Epithelial cell of proximal tubule (primary cell): Measurements from ENCODE around the gene VPS16. TPM values are rescaled to one million over a fixed set of nuclear protein-coding genes. Genes with fewer than 3 reads are reported as not detected.

Experiments used
- DNase-seq: peaks from one replicate; pipeline ENCODE4 v3.0.0-alpha.2; 2011; ENCODE audit warnings: low read depth
- H3K4me3 ChIP-seq: 2 replicates; pipeline ENCODE4 v1.5.1; 2011; ENCODE audit warnings: low read depth, mild to moderate bottlenecking, low read length
- total RNA-seq: library from RNA; depleted of rRNA; stranded (reverse); fragments of >200 nt; gene quantifications from 2 replicates; pipeline ENCODE4 v1.2.3, GENCODE V29; 2015
- TF ChIP-seq, protein P1 (sequence below): conservative IDR thresholded peaks from 2 replicates; pipeline ENCODE4 v1.5.1; 2012; ENCODE audit warnings: low read depth, mild to moderate bottlenecking, low read length

VPS16 gene
- total RNA-seq, 1 donor from 2014 or later, result 18.1 TPM

DNA sequence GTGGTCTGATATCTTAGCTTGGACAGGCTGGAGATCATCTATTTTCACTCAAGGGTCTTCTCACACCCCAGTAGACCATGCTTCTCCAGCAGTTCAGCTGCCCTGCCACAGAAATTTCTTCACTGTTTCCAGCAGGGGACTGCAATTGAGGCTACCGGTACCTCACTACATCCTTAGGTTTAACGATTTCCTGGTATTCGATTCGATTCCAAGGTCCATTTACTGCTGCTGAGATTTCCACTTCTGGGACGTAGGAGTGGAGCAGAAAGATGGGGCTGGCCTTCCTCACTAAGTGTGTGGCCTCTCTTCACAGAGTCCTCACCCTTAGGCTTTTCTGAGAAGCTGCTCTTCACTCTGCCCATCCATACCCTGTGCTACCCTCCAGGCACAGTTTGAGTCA lies 6.2 kb downstream of the VPS16 start:
- DNase-seq, result no peak

DNA sequence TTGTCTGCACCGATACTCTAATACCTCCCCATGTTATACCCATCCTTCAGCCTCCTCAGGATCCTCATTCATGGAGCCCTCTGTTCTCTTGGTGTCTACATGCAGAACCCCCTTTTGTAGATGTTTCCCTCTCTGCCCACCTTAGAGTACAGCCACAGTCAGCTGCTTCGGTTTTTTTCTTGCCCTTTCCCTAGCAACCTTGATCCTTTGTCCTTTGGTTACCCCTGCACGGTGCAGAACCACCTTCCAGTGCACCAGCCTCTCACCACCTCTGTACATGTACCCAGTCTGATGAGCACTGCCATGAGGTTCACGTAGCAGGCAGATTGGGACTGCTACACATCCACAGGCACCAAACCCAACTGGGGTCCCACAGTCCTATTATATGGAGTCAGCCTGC lies 7.3 kb downstream of the VPS16 start:
- no peak overlapping the region for H3K4me3 ChIP-seq
- TF ChIP-seq, protein P1, sequence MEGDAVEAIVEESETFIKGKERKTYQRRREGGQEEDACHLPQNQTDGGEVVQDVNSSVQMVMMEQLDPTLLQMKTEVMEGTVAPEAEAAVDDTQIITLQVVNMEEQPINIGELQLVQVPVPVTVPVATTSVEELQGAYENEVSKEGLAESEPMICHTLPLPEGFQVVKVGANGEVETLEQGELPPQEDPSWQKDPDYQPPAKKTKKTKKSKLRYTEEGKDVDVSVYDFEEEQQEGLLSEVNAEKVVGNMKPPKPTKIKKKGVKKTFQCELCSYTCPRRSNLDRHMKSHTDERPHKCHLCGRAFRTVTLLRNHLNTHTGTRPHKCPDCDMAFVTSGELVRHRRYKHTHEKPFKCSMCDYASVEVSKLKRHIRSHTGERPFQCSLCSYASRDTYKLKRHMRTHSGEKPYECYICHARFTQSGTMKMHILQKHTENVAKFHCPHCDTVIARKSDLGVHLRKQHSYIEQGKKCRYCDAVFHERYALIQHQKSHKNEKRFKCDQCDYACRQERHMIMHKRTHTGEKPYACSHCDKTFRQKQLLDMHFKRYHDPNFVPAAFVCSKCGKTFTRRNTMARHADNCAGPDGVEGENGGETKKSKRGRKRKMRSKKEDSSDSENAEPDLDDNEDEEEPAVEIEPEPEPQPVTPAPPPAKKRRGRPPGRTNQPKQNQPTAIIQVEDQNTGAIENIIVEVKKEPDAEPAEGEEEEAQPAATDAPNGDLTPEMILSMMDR, result no peak
- no peak for DNase-seq

More for the DNA sequence above, 6.2 kb downstream of the VPS16 start:
- TF ChIP-seq, protein P1, result no peak
- H3K4me3 ChIP-seq, result no peak overlapping the region

DNA sequence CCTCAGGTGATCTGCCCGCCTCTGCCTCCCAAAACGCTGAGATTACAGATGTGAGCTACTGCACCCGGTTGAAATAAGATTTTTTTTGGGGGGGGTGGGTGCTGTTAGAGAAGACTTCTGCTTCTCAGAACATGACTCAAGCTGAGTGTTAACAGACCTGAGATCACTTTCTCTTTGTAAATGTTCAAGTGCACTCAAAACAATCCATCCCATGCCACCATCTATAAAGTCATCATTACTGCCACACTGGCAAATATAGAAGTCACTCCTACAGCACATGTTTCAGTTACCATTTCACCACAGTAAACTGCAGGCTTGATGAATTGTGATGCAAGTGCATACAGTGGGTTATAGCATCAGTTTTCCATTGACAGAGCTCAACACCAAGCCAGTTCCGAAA lies 9.0 kb downstream of the VPS16 start:
- TF ChIP-seq, protein P1, result no peak
- no peak for DNase-seq
- no peak overlapping the region for H3K4me3 ChIP-seq

DNA sequence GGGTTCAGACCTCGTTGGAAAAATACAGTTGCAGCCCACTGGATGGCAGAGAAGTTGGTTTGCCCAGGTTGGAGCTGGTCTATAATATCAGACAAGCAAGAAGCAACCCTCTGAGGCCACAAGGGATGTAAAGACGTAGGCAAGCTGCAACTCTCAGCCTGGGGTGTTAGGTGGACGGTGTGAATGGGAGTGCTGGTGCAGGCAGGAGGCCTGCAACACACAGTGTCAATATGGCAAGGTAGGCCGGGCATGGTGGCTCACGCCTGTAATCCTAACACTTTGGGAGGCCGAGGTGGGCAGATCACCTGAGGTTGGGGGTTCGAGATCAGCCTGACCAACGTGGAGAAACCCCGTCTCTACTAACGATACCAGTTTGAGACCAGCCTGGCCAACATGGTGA lies 10.5 kb downstream of the VPS16 start:
- no peak overlapping the region for H3K4me3 ChIP-seq
- no peak for DNase-seq
- TF ChIP-seq, protein P1, result no peak

DNA sequence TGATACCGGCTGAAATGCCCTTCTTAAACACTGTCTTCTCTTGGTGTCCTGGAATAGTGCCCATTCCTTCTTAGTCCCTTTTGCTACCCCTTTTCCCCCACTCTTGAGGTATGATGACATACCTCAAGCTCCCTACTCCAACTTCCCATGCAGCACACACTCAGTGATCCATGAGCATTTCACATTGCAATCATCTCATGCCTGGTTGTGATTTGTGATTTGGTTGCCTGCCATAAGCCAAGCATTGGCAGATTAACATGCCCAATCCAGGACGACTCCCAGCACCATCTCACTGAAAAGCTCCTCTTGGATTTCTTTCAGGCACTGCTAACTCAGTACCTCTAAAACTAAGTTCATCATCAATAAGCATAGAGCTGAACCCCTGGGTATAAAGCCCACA lies 18.0 kb downstream of the VPS16 start:
- TF ChIP-seq, protein P1, result no peak
- no peak for DNase-seq
- H3K4me3 ChIP-seq, result no peak overlapping the region

DNA sequence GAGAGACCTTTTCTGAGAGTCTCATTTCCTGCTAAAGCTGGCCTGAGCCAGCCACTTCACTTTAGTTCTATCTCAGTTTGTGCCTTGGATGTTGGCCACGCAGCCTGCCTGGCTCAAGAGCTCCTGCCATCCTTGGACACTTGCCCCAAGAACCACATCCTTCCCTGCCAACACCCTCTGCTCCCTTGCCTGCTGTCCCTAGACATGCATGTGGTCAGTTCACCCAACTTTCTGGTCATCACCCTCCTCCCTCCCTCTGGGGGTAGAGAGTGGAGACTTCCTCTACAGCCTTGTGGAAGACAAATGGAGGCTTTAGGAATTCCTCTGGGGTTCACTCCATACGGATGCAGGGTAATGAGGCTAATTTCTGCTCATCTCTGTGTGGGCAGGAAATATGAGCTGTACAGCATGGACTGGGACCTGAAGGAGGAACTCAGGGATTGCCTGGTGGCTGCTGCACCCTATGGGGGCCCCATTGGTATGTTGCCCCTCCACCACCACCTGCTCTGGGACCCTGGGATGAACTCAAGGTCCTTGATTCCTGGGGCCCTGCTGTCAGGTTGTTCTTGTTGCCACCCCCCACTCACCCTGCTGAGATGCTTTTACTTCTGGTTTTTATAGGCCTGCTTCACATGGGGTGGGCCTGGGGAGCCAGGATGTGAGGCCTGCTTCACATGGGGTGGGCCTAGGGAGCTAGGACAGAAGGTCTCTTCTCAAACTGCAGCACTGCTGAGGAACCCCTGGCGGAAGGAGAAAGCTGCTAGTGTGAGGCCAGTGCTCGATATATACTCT lies 19.0 kb downstream of the VPS16 start:
- no peak for DNase-seq
- no peak overlapping the region for H3K4me3 ChIP-seq
- TF ChIP-seq, protein P1, result no peak

DNA sequence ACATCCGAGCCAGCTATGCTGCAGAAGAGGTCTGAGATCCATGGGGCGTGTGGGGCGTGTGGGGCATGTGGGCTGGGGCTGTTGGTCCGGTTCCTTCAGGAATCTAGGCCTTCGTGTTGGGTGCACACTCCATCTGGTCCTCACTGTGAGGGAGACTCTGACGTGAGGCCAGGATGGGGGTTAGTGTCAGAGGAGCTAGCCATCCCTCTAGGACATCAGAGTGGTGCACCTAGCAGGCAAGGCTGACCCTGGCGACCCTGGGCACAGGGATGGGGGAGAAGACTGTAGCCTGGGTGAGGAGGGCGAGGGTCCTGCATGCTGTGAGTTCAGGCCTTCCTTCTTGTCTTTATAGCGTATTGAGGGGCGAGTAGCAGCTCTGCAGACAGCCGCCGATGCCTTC lies 24.1 kb downstream of the VPS16 start:
- TF ChIP-seq, protein P1, result no peak
- DNase-seq, result no peak
- H3K4me3 ChIP-seq, result no peak overlapping the region
